ENCODE measurements around the gene BAIAP2L1.

BAIAP2L1 gene

GRCh38 chr7:98280296-98280695 lies 120.6 kb downstream of the BAIAP2L1 start:
- no peak for DNase-seq (ENCODE audit: low spot score)

DNA sequence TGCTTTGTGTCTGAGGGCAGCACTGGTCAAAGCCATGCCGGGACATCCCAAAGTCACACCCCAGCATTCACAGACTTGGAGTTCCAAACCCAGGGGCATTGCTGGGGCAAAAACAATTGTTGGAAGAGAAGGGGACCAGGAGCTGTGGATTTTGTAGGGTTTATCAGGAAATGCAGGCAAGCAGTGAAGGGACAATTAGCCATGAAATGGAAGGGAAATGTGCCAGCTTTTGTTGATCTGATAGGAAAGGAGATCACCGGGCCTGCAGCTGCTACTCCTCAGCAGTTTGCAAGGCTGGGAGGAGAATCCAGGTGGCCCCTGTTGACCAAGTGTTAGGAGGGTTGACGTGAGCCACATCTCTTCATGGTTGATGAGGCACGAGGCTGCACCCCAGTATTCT lies 122.0 kb downstream of the BAIAP2L1 start:
- no peak for DNase-seq (ENCODE audit: low spot score)

DNA sequence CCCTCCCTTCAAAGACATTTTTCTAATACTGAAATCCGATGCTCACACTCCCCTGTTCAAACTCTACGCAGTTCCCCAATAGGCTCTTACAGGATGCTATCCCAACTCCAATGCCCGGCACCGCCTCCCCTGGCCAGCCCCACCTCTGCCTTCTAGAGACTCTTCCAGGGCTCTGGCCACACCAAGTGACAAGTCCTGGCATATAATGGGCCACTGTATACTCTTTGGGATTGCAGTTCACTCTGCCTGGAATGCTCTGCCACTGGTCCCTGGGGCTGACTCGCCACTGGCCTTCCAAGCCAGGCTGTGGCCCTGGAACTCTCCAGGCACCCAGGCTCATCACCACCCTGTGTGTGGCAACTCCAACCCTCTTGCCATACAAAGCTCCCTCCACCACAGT lies 122.5 kb downstream of the BAIAP2L1 start:
- no peak for DNase-seq (ENCODE audit: low spot score)

DNA sequence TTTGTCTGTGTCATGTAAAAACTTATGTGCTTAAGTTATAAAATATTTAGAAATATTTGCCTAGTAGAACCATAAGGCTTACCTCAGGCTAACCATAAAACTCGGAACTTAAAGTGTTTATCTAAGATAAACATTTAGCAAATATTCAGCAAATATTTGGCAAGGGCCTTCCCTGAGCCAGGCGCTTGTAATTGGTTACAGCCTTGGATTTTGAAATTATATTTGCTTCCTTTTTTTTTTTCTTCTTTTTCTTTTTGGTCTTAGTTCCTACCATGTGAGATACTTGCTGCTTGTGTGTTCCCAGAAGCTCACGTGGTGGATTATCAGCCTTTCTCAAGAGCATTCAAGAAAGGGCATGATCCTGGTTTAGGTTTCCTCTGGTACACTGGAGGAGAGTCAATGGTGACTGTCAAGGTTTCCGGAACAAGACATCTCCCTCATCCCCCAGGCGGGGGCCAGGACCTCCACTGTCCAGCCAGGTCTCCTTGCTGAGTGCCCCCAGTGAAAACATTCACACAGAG lies 124.6 kb downstream of the BAIAP2L1 start:
- DNase-seq (ENCODE audit: low spot score), result no peak

DNA sequence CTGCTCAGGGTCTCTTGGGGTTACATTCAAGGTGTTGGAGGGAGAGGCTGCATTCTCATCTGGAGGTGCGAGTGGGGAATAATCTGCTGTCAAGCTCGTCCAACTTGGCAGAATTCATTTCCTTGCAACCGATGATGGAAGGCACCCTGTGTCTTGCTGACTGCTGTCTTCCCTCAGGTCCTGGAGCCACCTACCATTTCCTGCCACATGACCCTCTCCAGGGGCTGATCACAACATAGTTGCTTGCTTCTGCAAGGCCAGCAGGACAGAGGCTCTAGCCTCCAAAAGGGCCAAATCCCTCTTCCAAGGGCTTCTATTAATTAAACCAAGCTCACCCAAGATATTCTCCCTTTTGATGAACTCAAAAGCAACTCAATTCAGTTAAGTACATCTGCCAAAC lies 133.6 kb downstream of the BAIAP2L1 start:
- no peak for DNase-seq (ENCODE audit: low spot score)

GRCh38 chr7:98266840-98267239 lies 134.1 kb downstream of the BAIAP2L1 start:
- DNase-seq (ENCODE audit: low spot score), result no peak

DNA sequence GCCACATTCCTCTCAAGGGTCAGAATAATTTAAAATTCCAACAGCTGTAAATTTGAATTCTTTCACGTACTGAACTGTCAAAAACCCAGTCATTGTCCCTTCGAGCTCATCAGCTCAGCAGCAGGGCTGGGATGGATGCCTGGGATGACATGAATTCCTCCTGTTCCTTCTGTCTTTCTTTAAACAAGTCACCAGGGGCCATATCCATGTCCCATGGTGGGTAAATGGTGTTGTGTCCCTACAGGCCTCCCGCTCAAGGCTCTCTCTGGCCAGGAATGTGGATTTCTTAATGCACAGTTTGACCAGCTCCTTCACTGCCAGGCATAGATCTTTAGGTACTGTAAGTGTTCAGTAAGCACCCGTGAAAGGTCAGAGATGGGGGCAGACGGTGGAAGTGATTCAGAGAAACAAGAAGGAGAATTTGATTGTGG lies 135.0 kb downstream of the BAIAP2L1 start:
- DNase-seq (ENCODE audit: low spot score), result no peak

GRCh38 chr7:98257701-98258100 lies 143.2 kb downstream of the BAIAP2L1 start:
- DNase-seq (ENCODE audit: low spot score), result no peak

DNA sequence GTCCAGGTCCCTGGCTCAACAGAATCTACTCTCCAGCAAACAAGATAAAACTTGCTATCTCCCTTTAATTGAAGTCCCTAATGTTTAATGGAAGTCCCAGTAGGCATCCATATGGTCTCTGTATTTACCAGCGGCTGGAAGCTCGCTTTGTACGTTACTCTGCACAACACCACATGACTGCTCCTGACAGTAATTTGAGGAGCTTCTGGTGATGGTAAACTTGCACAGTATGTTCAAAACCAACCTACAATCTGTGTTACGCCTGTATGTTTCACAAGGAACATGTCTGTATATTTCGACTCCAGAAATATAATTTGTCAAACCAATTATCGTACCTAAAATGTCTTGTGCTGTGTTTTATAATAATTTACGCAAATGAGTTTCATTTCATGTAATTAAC lies 144.5 kb downstream of the BAIAP2L1 start:
- no peak for DNase-seq (ENCODE audit: low spot score)

DNA sequence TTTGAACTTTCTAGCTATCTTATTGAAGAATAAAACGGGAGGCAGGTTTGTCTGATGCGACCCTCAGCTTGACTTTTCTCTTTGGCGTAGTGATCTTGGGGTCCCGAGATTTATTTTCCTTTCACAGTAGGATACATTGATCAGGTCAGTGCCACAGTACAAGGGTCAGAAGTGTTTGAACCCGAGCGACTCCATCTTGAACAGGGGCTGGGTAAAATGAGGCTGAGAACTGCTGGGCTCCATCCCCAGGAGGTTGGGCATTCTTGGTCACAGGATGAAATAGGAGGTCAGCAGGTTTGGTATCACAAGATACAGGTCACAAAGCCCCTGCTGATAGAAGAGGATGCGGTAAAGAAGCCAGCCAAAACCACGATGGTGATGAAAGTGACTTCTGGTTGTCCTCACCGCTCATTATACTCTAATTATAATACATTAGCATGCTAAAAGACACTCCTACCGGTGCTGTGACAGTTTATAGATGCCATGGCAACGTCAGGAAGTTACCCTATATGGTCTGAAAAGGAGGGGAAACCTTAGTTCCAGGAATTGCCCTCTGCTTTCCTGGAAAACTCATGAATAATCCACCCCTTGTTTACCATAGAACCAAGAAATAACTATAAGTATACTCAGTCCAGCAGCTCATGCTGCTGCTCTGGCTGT lies 145.8 kb downstream of the BAIAP2L1 start:
- no peak for DNase-seq (ENCODE audit: low spot score)

- DNase-seq (ENCODE audit: low spot score), result no peak
Observed at GRCh38 chr7:98254516-98254915, 146.4 kb downstream of the BAIAP2L1 start.

- DNase-seq (ENCODE audit: low spot score), result no peak
Observed at GRCh38 chr7:98252425-98253054, 148.3 kb downstream of the BAIAP2L1 start.

GRCh38 chr7:98251601-98252424 lies 149.1 kb downstream of the BAIAP2L1 start, which contains the start of gene TECPR1:
TECPR1 (minus strand) TSS chr7:98252232; CDS start chr7:98246146, 6,086 bp downstream.
- peak; percentile 85 for DNase-seq (ENCODE audit: low spot score)

DNA sequence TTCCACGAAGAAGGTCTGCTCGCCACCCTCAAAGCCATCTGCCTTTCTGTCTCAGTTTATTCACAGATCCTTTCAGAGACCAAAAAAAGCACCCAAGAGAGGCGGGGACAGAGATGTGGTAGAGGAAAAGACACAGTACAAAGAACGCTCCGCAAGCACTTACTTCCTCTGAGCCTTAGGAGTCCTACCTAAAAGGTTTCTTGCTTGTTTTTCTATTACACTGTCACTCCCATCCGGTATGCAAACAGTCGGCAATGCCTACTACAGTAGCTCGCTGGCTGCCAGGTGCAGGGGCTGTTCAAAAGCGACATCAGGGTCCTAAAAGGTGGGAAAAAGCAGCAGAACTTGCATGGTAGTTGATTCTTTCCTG lies 149.7 kb downstream of the BAIAP2L1 start:
- no peak for DNase-seq (ENCODE audit: low spot score)

DNA sequence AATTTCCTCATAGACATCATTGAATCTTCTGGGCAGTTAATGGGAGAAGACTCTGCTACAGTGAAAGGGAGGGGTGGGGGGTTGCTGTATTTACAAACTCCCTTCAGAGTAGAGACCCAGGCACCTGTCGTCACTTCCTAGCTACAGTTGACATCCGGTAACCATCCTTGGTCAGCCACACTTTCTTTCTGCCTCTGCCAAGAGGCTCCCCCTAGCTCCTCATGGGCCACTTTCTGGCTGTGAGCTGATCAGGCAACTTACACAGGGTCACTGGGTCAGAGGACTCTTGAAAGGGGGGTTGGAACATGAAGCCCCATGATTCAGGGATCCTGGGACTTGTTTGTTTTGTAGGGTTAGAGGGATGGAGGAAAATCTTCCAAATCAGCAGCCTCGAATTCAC lies 150.1 kb downstream of the BAIAP2L1 start:
- no peak for DNase-seq (ENCODE audit: low spot score)

DNA sequence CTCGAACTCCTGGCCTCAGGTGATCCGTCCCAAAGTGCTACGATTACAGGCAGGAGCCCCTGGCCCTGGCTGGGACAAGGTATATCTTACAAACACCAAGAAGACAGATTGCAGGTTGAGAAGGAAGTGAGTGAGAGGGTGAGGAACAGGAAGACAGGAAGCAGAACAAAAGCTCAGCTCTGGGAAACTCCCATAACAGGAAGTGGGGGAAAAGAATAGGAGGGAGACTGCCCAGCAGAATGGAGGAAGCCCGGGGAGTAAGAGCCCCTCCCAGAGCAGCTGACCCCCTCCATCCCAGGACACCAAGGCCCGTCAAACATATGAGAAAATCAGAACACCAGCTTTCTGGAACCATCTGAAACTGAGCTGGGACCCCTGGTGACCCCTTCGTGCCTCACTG lies 151.8 kb downstream of the BAIAP2L1 start:
- no peak for DNase-seq (ENCODE audit: low spot score)

- no peak for DNase-seq (ENCODE audit: low spot score)
Observed at GRCh38 chr7:98248156-98248555, 152.7 kb downstream of the BAIAP2L1 start.

GRCh38 chr7:98244871-98245270 lies 156.0 kb downstream of the BAIAP2L1 start:
- no peak for DNase-seq (ENCODE audit: low spot score)

- DNase-seq (ENCODE audit: low spot score), result no peak
Observed at GRCh38 chr7:98242934-98243333, 158.0 kb downstream of the BAIAP2L1 start.

GRCh38 chr7:98242342-98242741 lies 158.5 kb downstream of the BAIAP2L1 start:
- no peak for DNase-seq (ENCODE audit: low spot score)

DNA sequence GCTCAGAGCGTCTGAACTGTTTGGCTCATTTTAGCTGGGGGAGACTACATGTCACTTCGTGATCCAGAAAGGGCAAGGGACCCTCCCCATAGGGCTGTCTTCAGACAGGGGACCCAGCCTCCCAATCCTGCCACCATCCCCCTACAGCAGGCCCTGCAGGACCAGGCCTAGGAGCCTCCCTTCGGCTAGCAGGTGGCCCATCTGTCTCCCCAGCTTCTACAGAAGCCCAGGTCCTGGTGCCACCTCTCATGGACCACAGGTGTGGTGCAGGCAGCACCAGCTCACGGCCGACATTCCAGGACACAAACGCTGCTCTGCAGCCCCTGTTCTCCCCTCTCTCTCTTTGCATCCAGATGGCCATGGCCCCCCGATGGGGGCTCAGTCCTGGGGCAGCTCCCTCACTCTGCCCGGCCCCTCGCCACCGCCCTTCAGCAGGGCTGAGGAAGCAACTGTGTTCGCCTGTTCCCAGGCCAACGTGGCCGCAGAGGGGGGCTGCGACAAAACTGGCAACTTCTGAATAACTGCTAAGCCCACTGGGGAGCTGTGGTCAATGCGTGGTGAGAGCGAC lies 159.1 kb downstream of the BAIAP2L1 start:
- DNase-seq (ENCODE audit: low spot score), result no peak
